ENCODE measurements around the gene ATG14. TPM values are rescaled to one million over a fixed set of nuclear protein-coding genes. Genes with fewer than 3 reads are reported as not detected.
"Not testable (repeated sequence)": the region's sequence is repeated elsewhere in the genome, so short reads cannot be mapped to it uniquely, and the experiment has no call there.

The ATG14 gene
- total RNA-seq, 1 donor from 2014 or later, result 14.8 TPM

GRCh38 chr14:55361190-55361589 lies 50.4 kb downstream of the ATG14 start:
- intact Hi-C loops (cut with DNase I), result no loop called here
- ATAC-seq (no peak), DNase-seq (ENCODE audit: low spot score) (no peak)

DNA sequence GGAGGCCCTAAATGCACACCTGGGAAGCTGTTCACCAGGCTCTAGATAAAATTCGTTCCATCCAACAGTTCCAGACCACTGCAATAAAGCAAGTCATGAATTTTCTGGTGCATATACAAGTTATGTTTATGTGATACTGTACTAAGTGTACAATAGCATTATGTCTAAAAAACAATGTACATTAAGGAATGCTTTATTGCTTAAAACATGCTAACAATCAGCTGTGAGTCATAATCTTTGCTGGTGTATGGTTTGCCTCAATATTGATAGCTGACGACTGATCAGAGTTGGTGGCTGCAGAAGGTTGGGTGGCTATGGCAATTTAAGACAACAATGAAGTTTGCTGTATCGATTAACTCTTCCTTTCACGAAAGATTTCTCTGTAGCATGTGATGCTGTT lies 52.3 kb downstream of the ATG14 start:
- ATAC-seq (no peak), DNase-seq (ENCODE audit: low spot score) (no peak)
- intact Hi-C loops (cut with DNase I), result no loop called here

- DNase-seq (ENCODE audit: low spot score) (no peak), ATAC-seq (no peak)
- intact Hi-C loops (cut with DNase I), result no loop called here
Observed at GRCh38 chr14:55356913-55357312, 54.7 kb downstream of the ATG14 start.

GRCh38 chr14:55355922-55356321 lies 55.7 kb downstream of the ATG14 start:
- DNase-seq (ENCODE audit: low spot score) (no peak), ATAC-seq (no peak)
- intact Hi-C loops (cut with DNase I), result no loop called here

GRCh38 chr14:55354500-55354899 lies 57.1 kb downstream of the ATG14 start:
- DNase-seq (ENCODE audit: low spot score) (no peak), ATAC-seq (peak; percentile 63)
- intact Hi-C loops (cut with DNase I), result no loop called here

- ATAC-seq, result peak; percentile 13
- no peak for DNase-seq (ENCODE audit: low spot score)
- intact Hi-C loops (cut with DNase I), result no loop called here
Observed at GRCh38 chr14:55353686-55354467, 57.8 kb downstream of the ATG14 start.

- DNase-seq (ENCODE audit: low spot score) (no peak), ATAC-seq (no peak)
- intact Hi-C loops (cut with DNase I), result no loop called here
Observed at GRCh38 chr14:55352201-55352600, 59.4 kb downstream of the ATG14 start.

DNA sequence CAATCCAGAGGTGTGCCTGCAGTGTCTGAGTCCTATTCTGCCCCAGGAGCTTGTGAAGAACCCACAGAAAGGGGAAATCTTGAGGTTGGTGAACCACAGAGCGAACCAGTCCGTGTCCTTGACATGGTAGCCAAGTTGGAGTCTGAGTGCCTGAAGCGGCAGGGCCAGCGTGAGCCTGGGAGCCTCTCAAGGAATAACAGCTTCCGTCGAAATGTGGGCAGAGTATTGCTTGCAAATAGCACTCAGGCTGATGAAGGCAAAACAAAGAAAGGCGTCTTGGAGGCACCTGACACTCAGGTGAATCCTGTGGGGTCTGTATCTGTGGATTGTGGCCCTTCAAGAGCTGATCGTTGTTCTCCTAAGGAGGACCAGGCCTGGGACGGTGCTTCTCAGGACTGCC lies 60.5 kb downstream of the ATG14 start:
- no peak for ATAC-seq
- no peak for DNase-seq (ENCODE audit: low spot score)
- intact Hi-C loops (cut with DNase I), result no loop called here

DNA sequence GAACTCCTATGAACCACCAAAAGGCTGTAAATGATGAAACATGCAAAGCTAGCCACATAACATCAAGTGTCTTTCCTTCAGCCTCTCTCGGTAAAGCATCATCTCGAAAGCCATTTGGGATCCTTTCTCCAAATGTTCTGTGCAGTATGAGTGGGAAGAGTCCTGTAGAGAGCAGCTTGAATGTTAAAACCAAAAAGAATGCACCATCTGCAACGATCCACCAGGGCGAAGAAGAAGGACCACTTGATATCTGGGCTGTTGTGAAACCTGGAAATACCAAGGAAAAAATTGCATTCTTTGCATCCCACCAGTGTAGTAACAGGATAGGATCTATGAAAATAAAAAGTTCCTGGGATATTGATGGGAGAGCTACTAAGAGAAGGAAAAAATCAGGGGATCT lies 61.2 kb downstream of the ATG14 start:
- intact Hi-C loops (cut with DNase I), result no loop called here
- ATAC-seq (no peak), DNase-seq (ENCODE audit: low spot score) (no peak)

GRCh38 chr14:55349565-55349964 lies 62.1 kb downstream of the ATG14 start:
- no peak for ATAC-seq

GRCh38 chr14:55348766-55349453 lies 62.7 kb downstream of the ATG14 start:
- intact Hi-C loops (cut with DNase I), result no loop called here
- no peak for ATAC-seq
- DNase-seq (ENCODE audit: low spot score), result no peak

More at GRCh38 chr14:55349565-55349964, 62.1 kb downstream of the ATG14 start:
- DNase-seq (ENCODE audit: low spot score), result no peak
- intact Hi-C loops (cut with DNase I), result no loop called here

GRCh38 chr14:55347748-55348147 lies 63.9 kb downstream of the ATG14 start:
- no peak for DNase-seq (ENCODE audit: low spot score)
- no peak for ATAC-seq
- intact Hi-C loops (cut with DNase I), result no loop called here

GRCh38 chr14:55347040-55347439 lies 64.6 kb downstream of the ATG14 start:
- DNase-seq (ENCODE audit: low spot score) (no peak), ATAC-seq (no peak)
- intact Hi-C loops (cut with DNase I), result no loop called here

DNA sequence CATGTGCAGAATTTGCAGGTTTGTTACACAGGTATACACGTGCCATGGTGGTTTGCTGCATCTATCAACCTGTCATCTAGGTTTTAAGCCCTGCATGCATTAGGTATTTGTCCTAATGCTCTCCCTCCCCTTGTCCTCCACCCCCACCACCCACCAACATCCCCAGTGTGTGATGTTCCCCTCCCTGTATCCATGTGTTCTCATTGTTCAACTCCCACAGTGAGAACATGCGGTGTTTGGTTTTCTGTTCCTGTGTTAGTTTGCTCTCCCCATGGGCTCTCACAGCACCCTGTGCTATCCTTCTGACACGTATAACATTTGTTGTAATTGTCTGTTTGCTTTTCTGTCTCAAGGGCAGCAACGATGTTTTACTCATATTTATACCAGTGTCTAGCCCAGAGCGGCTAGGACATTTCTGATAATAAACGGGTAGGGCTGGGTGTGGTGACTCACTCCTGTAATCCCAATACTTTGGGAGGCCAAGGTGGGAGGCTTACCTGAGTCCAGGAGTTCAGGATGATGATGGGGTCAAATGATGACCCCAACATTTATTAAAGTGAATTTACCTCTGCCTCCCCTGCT lies 67.0 kb downstream of the ATG14 start:
- intact Hi-C loops (cut with DNase I); ATAC-seq; DNase-seq (ENCODE audit: low spot score): not testable (repeated sequence)

DNA sequence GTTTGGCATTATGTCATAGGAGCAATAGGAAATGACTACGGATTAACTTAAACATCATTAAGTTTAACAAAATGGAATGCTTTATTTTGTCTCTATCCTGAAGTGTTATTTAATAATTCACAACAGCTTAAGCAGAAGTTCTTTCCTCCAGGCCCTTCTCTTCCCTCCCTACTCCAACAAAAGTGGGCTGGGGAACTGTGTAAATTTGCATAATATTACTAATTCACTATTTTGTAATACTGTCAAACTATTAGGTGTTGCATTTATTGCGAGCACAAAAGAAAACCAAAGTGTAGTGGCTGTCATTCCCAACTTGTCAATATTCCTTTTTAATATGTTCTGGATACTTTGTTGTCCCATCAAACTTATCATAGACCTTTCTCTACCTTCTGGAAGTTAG lies 69.8 kb downstream of the ATG14 start:
- DNase-seq (ENCODE audit: low spot score) (no peak), ATAC-seq (no peak)
- intact Hi-C loops (cut with DNase I), result no loop called here

DNA sequence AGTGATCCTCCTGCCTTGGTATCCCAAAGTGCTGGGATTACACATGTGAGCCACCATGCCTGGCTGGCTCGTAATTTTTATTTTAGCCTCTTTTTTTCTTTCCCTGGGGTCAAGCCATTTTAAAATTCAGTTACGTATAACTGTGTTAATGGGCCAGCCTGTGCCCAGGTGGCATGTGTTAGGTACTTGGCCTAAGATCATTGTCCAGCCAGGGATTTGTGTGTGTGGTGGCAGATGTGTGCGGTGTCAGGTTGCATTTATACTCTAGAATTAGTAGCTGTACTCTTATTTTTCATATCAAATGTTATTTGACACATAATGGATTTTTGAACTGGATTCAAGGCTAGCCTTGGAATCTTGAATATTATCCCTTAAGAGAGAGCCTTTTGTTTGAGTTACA lies 71.1 kb downstream of the ATG14 start:
- intact Hi-C loops (cut with DNase I), result no loop called here
- ATAC-seq (no peak), DNase-seq (ENCODE audit: low spot score) (no peak)

GRCh38 chr14:55339770-55340169 lies 71.9 kb downstream of the ATG14 start:
- ATAC-seq (no peak), DNase-seq (ENCODE audit: low spot score) (no peak)
- intact Hi-C loops (cut with DNase I), result no loop called here

- no peak for DNase-seq (ENCODE audit: low spot score)
- intact Hi-C loops (cut with DNase I), result no loop called here
- no peak for ATAC-seq
Observed at GRCh38 chr14:55336691-55337090, 74.9 kb downstream of the ATG14 start.

GRCh38 chr14:55336162-55336561 lies 75.5 kb downstream of the ATG14 start:
- ATAC-seq (no peak), DNase-seq (ENCODE audit: low spot score) (no peak)
- intact Hi-C loops (cut with DNase I), result no loop called here

Data from sciatic nerve (tissue), 2 donors.